GM12878 (cell line): ENCODE data around the gene SCUBE3. TPM values are rescaled to one million over a fixed set of nuclear protein-coding genes. Genes with fewer than 3 reads are reported as not detected.

Source experiments
- ATF7 ChIP-seq: fragments of 450-650 bp; IDR thresholded peaks from 2 replicates; pipeline ENCODE4 v1.6.1; 2016; ENCODE audit warnings: low read depth, mild to moderate bottlenecking
- BRCA1 ChIP-seq: IDR thresholded peaks from 2 replicates; pipeline ENCODE4 v1.6.1; 2011; ENCODE audit warnings: low read depth, low read length, improper control_type of control experiment
- CHD2 ChIP-seq: IDR thresholded peaks from 2 replicates; pipeline ENCODE4 v1.6.1; 2011; ENCODE audit warnings: low read depth, low read length, improper control_type of control experiment, borderline replicate concordance
- CREB1 ChIP-seq: IDR thresholded peaks from 2 replicates; pipeline ENCODE4 v1.6.1; 2012; ENCODE audit warnings: low read depth, mild to moderate bottlenecking, inconsistent platforms
- EED ChIP-seq: sonication (generic); IDR thresholded peaks from 2 replicates; pipeline ENCODE4 v1.6.1; 2016; ENCODE audit warnings: antibody characterized with exemption, low read depth
- FOXM1 ChIP-seq: IDR thresholded peaks from 2 replicates; pipeline ENCODE4 v1.6.1; 2012; ENCODE audit warnings: low read depth, mild to moderate bottlenecking, inconsistent platforms, low read length, moderate library complexity
- GATAD2B ChIP-seq: fragments of 450-650 bp; conservative IDR thresholded peaks from 2 replicates; pipeline ENCODE4 v1.6.1; 2017; ENCODE audit warnings: low read depth, mild to moderate bottlenecking, moderate library complexity
- JUND ChIP-seq: IDR thresholded peaks from 2 replicates; pipeline ENCODE4 v1.6.1; 2012; ENCODE audit warnings: low read depth, mild to moderate bottlenecking, low read length, improper control_type of control experiment, moderate library complexity
- MTA2 ChIP-seq: fragments of 450-650 bp; IDR thresholded peaks from 2 replicates; pipeline ENCODE4 v1.6.1; 2016; ENCODE audit warnings: low read depth, mild to moderate bottlenecking, moderate library complexity
- NFIC ChIP-seq: IDR thresholded peaks from 2 replicates; pipeline ENCODE4 v1.6.1; 2012; ENCODE audit warnings: low read depth, mild to moderate bottlenecking, inconsistent platforms, low read length, moderate library complexity
- NR2F1 ChIP-seq: fragments of 450-650 bp; conservative IDR thresholded peaks from 2 replicates; pipeline ENCODE4 v1.6.1; 2017; ENCODE audit warnings: mild to moderate bottlenecking
- NRF1 ChIP-seq: conservative IDR thresholded peaks from 2 replicates; pipeline ENCODE4 v1.6.1; 2011; ENCODE audit warnings: mild to moderate bottlenecking, low read depth, low read length, improper control_type of control experiment
- POLR2AphosphoS2 ChIP-seq: IDR thresholded peaks from 2 replicates; pipeline ENCODE4 v1.6.1; 2011; ENCODE audit warnings: low read depth, mild to moderate bottlenecking, low read length, improper control_type of control experiment, moderate library complexity
- SMARCA5 ChIP-seq: fragments of 450-650 bp; IDR thresholded peaks from 2 replicates; pipeline ENCODE4 v1.6.1; 2017; ENCODE audit warnings: mild to moderate bottlenecking
- SPI1 ChIP-seq: IDR thresholded peaks from 2 replicates; pipeline ENCODE4 v1.6.1; 2011; ENCODE audit warnings: low read depth, mild to moderate bottlenecking, low read length, moderate library complexity, borderline replicate concordance; ENCODE audit not compliant: insufficient read depth
- polyA plus RNA-seq, 11 experiments: library from polyadenylated mRNA; depleted of rRNA in 4 of 11; unstranded in 6 of 11; stranded (reverse) in 5 of 11; fragments of >200 nt; fragmentation: Nextera tagmentation in 4 of 11; fragmentation: Illumina TruSeq in 1 of 11; extraction: Ambion mirVana in 4 of 11; extraction: Trizol in 1 of 11; gene quantifications; 1 replicate in 1 of 11; 2 replicates in 10 of 11; pipeline versions ENCODE4 v1.2.1 to v1.2.3, GENCODE V29; 2011 to 2016; ENCODE audit warnings: inconsistent platforms in 2 of 11, missing spikeins in 2 of 11, low read depth in 1 of 11
- total RNA-seq, 4 experiments: library from RNA; depleted of rRNA in 3 of 4; stranded (reverse); fragments of >200 nt in 3 of 4; fragmentation: Illumina TruSeq in 1 of 4; extraction: Trizol in 1 of 4; gene quantifications; 2 replicates each; pipeline versions ENCODE4 v1.2.1 to v1.2.3, GENCODE V29; 2013 to 2021
- TF ChIP-seq, protein P1 (sequence below): fragments of 450-650 bp; formaldehyde crosslinking; IDR thresholded peaks from 2 replicates; pipeline ENCODE4 v1.4.0; 2022; ENCODE audit warnings: mild to moderate bottlenecking, moderate library complexity
- TF ChIP-seq, protein P2 (sequence below): fragments of 450-650 bp; IDR thresholded peaks from 2 replicates; pipeline ENCODE4 v1.6.1; 2016; ENCODE audit warnings: mild to moderate bottlenecking, moderate library complexity, borderline replicate concordance
- TF ChIP-seq, protein P3 (sequence below): fragments of 450-650 bp; IDR thresholded peaks from 2 replicates; pipeline ENCODE4 v1.6.1; 2017; ENCODE audit warnings: mild to moderate bottlenecking, moderate library complexity

Gene SCUBE3
- total and polyA plus RNA-seq, 10 of the 15 experiments (the other 5 are each of a cell fraction or from before 2014, with no cell fraction given), result under 0.01 to 0.20 (median 0.07) TPM; not detected in 4

DNA sequence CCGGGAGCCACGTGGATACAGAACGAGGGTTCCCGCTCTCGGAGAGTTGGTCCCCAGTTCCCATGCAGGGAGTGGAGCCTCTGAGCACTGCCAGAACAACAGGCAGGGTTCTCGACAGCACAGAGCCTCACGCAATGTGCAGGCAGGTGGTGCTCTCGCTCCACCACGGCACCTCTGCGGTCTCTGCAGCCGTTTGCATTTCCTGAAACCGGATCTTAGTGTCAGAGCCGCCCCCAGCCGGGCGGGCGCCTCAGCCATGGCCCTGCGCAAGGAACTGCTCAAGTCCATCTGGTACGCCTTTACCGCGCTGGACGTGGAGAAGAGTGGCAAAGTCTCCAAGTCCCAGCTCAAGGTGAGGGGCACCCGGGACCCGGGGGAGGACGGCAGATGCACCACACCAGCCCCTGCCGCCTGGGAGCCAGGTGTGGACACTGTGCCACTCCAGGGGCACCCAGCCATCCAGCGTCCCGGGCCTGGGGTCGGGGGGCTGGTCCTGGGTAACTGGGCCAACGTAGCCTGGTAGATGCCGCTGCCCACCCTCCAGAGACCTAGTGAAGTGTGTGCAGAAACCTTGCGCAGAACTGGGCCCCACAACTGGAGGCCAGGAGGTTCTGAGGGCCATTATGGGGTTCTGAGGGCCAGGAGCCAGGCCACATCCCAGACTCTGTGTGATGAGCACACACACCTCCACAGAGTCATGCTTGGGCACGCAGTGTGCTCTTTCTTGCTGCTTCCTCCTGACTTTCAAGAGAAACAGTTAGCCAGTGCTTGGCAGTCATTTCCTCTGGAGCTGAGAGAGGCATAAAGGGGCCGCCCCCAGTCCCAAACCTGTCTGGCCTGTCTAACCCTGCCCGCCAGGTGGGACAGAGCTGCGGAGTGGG is 84.1 kb downstream of the SCUBE3 start, which contains the start of gene DEF6 (continued):
- TF ChIP-seq ATF7, result 0 out of 2 replicates have a peak, but pooled peaks have one; percentile 11
- TF ChIP-seq GATAD2B, result peak; percentile 88
- peak; percentile 59 for TF ChIP-seq EED
- peak; percentile 49; the same call in 1 of the 2 replicates for TF ChIP-seq SPI1
- no peak for TF ChIP-seq BRCA1
- TF ChIP-seq NRF1, result peak; percentile 27; the same call in 1 of the 2 replicates
- TF ChIP-seq, protein P1, sequence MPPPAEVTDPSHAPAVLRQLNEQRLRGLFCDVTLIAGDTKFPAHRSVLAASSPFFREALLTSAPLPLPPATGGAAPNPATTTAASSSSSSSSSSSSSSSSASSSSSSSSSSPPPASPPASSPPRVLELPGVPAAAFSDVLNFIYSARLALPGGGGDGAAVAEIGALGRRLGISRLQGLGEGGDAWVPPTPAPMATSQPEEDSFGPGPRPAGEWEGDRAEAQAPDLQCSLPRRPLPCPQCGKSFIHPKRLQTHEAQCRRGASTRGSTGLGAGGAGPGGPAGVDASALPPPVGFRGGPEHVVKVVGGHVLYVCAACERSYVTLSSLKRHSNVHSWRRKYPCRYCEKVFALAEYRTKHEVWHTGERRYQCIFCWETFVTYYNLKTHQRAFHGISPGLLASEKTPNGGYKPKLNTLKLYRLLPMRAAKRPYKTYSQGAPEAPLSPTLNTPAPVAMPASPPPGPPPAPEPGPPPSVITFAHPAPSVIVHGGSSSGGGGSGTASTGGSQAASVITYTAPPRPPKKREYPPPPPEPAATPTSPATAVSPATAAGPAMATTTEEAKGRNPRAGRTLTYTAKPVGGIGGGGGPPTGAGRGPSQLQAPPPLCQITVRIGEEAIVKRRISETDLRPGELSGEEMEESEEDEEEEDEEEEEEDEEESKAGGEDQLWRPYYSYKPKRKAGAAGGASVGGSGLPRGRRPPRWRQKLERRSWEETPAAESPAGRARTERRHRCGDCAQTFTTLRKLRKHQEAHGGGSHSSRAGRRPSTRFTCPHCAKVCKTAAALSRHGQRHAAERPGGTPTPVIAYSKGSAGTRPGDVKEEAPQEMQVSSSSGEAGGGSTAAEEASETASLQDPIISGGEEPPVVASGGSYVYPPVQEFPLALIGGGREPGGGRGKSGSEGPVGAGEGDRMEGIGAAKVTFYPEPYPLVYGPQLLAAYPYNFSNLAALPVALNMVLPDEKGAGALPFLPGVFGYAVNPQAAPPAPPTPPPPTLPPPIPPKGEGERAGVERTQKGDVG (CRISPR knock-in tag), result no peak
- TF ChIP-seq JUND, result no peak
- TF ChIP-seq NR2F1, result peak; percentile 48; the same call in 1 of the 2 replicates
- no peak for TF ChIP-seq POLR2AphosphoS2
- TF ChIP-seq FOXM1, result 0 out of 2 replicates have a peak, but pooled peaks have one; percentile 27
- TF ChIP-seq SMARCA5, result peak; percentile 98
- TF ChIP-seq MTA2, result 0 out of 2 replicates have a peak, but pooled peaks have one; percentile 27
- peak; percentile 61; the same call in 1 of the 2 replicates for TF ChIP-seq CREB1
- TF ChIP-seq, protein P2, sequence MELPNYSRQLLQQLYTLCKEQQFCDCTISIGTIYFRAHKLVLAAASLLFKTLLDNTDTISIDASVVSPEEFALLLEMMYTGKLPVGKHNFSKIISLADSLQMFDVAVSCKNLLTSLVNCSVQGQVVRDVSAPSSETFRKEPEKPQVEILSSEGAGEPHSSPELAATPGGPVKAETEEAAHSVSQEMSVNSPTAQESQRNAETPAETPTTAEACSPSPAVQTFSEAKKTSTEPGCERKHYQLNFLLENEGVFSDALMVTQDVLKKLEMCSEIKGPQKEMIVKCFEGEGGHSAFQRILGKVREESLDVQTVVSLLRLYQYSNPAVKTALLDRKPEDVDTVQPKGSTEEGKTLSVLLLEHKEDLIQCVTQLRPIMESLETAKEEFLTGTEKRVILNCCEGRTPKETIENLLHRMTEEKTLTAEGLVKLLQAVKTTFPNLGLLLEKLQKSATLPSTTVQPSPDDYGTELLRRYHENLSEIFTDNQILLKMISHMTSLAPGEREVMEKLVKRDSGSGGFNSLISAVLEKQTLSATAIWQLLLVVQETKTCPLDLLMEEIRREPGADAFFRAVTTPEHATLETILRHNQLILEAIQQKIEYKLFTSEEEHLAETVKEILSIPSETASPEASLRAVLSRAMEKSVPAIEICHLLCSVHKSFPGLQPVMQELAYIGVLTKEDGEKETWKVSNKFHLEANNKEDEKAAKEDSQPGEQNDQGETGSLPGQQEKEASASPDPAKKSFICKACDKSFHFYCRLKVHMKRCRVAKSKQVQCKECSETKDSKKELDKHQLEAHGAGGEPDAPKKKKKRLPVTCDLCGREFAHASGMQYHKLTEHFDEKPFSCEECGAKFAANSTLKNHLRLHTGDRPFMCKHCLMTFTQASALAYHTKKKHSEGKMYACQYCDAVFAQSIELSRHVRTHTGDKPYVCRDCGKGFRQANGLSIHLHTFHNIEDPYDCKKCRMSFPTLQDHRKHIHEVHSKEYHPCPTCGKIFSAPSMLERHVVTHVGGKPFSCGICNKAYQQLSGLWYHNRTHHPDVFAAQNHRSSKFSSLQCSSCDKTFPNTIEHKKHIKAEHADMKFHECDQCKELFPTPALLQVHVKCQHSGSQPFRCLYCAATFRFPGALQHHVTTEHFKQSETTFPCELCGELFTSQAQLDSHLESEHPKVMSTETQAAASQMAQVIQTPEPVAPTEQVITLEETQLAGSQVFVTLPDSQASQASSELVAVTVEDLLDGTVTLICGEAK, result no peak
- TF ChIP-seq CHD2, result peak; percentile 69; the same call in 1 of the 2 replicates
- TF ChIP-seq, protein P3, sequence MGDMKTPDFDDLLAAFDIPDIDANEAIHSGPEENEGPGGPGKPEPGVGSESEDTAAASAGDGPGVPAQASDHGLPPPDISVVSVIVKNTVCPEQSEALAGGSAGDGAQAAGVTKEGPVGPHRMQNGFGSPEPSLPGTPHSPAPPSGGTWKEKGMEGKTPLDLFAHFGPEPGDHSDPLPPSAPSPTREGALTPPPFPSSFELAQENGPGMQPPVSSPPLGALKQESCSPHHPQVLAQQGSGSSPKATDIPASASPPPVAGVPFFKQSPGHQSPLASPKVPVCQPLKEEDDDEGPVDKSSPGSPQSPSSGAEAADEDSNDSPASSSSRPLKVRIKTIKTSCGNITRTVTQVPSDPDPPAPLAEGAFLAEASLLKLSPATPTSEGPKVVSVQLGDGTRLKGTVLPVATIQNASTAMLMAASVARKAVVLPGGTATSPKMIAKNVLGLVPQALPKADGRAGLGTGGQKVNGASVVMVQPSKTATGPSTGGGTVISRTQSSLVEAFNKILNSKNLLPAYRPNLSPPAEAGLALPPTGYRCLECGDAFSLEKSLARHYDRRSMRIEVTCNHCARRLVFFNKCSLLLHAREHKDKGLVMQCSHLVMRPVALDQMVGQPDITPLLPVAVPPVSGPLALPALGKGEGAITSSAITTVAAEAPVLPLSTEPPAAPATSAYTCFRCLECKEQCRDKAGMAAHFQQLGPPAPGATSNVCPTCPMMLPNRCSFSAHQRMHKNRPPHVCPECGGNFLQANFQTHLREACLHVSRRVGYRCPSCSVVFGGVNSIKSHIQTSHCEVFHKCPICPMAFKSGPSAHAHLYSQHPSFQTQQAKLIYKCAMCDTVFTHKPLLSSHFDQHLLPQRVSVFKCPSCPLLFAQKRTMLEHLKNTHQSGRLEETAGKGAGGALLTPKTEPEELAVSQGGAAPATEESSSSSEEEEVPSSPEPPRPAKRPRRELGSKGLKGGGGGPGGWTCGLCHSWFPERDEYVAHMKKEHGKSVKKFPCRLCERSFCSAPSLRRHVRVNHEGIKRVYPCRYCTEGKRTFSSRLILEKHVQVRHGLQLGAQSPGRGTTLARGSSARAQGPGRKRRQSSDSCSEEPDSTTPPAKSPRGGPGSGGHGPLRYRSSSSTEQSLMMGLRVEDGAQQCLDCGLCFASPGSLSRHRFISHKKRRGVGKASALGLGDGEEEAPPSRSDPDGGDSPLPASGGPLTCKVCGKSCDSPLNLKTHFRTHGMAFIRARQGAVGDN, result peak; percentile 62
- no peak for TF ChIP-seq NFIC
